GM23248 (cell line): ENCODE results near the gene SFT2D2. TPM values are rescaled to one million over a fixed set of nuclear protein-coding genes. Genes with fewer than 3 reads are reported as not detected.

Source experiments
- DNase-seq: peaks from one replicate; pipeline ENCODE4 v3.0.0-alpha.2; 2015
- H2AFZ ChIP-seq: fragments of 200-600 bp; sonication (generic); 2 replicates; pipeline ENCODE4 v1.6.1; 2016; ENCODE audit warnings: antibody characterized with exemption
- H3F3A ChIP-seq: fragments of 200-600 bp; sonication (generic); 2 replicates; pipeline ENCODE4 v1.6.1; 2016; ENCODE audit warnings: mild to moderate bottlenecking, antibody characterized with exemption, mixed run types; ENCODE audit not compliant: insufficient read depth
- H3K27ac ChIP-seq: fragments of 200-600 bp; sonication (generic); 2 replicates; pipeline ENCODE4 v1.5.1; 2016; ENCODE audit warnings: mild to moderate bottlenecking
- H3K27me3 ChIP-seq: fragments of 200-600 bp; sonication (generic); replicated peaks from 2 replicates; pipeline ENCODE4 v1.6.1; 2016; ENCODE audit warnings: mild to moderate bottlenecking; ENCODE audit not compliant: insufficient read depth
- H3K36me3 ChIP-seq: fragments of 200-600 bp; sonication (generic); 2 replicates; pipeline ENCODE4 v1.6.1; 2016; ENCODE audit warnings: low read depth, mild to moderate bottlenecking
- H3K4me1 ChIP-seq: fragments of 200-600 bp; sonication (generic); 2 replicates; pipeline ENCODE4 v1.6.1; 2016; ENCODE audit warnings: mild to moderate bottlenecking; ENCODE audit not compliant: insufficient read depth
- H3K4me2 ChIP-seq: fragments of 200-600 bp; sonication (generic); one replicate; pipeline ENCODE4 v1.6.1; 2016; ENCODE audit warnings: mild to moderate bottlenecking; ENCODE audit not compliant: unreplicated experiment
- H3K4me3 ChIP-seq: fragments of 200-600 bp; sonication (generic); 2 replicates; pipeline ENCODE4 v1.5.1; 2016; ENCODE audit warnings: mild to moderate bottlenecking
- H3K79me2 ChIP-seq: fragments of 200-600 bp; sonication (generic); 2 replicates; pipeline ENCODE4 v1.6.1; 2016; ENCODE audit warnings: mild to moderate bottlenecking; ENCODE audit not compliant: insufficient read depth
- H3K9ac ChIP-seq: fragments of 200-600 bp; sonication (generic); 2 replicates; pipeline ENCODE4 v1.6.1; 2016; ENCODE audit warnings: mild to moderate bottlenecking
- H3K9me2 ChIP-seq: fragments of 200-600 bp; sonication (generic); 2 replicates; pipeline ENCODE4 v1.6.1; 2016; ENCODE audit warnings: mixed run types, mild to moderate bottlenecking, moderate library complexity; ENCODE audit not compliant: insufficient read depth
- H3K9me3 ChIP-seq: fragments of 200-600 bp; sonication (generic); one replicate; pipeline ENCODE4 v1.6.1; 2017; ENCODE audit warnings: low read depth
- H4K20me1 ChIP-seq: fragments of 200-600 bp; sonication (generic); 2 replicates; pipeline ENCODE4 v1.6.0; 2016; ENCODE audit not compliant: insufficient read depth
- EZH2 ChIP-seq: fragments of 200-600 bp; sonication (generic); IDR thresholded peaks from 2 replicates; pipeline ENCODE4 v1.6.1; 2018; ENCODE audit warnings: antibody characterized with exemption, mild to moderate bottlenecking; ENCODE audit not compliant: insufficient read depth, poor library complexity, severe bottlenecking
- EZH2phosphoT487 ChIP-seq: fragments of 200-600 bp; sonication (generic); IDR thresholded peaks from 2 replicates; pipeline ENCODE4 v1.6.1; 2018; ENCODE audit warnings: antibody characterized with exemption, moderate library complexity, mild to moderate bottlenecking, low read depth; ENCODE audit not compliant: insufficient read depth
- WGBS, 2 experiments: methylation state at CpG; one replicate each; pipeline ENCODE4 v1.1.6; 2015 to 2017; ENCODE audit warnings: low lambda C conversion rate in 2 of 2, low coverage in 1 of 2; ENCODE audit errors: missing lambda C conversion rate in 2 of 2; 5-methylcytosine and 5-hydroxymethylcytosine counted together
- in situ Hi-C: fragments of 300-500 bp; cut with MboI; formaldehyde crosslinking; loops from 2 replicates; pipeline ENCODE4 v1.15.0; 2020
- polyA plus RNA-seq: library from polyadenylated mRNA; unstranded; fragments of >200 nt; fragmentation: Nextera tagmentation; extraction: Ambion mirVana; gene quantifications from 2 replicates; pipeline ENCODE4 v1.2.1, GENCODE V29; 2016
- total RNA-seq: library from RNA; depleted of rRNA; stranded (reverse); fragments of >200 nt; shearing (Covaris generic); gene quantifications from 2 replicates; pipeline ENCODE4 v1.2.3, GENCODE V29; 2014

SFT2D2 gene
- total and polyA plus RNA-seq, 2 experiments from 2014 or later: 38.4 to 54.4 TPM

GRCh38 chr1:168223681-168224540 lies 1.9 kb upstream of the SFT2D2 start:
- peak; percentile 47 for DNase-seq
- H3K79me2 ChIP-seq: peaks cover 41% of the 10 kb centered on the region
- peaks cover 30% of the 10 kb centered on the region for H3K4me1 ChIP-seq
- peaks cover 29% of the 10 kb centered on the region for H3F3A ChIP-seq
- H3K9ac ChIP-seq: no peak overlapping the region
- peak overlapping the region; percentile 22 for H3K4me2 ChIP-seq
- H4K20me1 ChIP-seq: no peaks in the 10 kb centered on the region; the same call in 1 of the 2 replicates
- H3K27ac ChIP-seq: no peak overlapping the region
- H3K36me3 ChIP-seq: no peaks in the 10 kb centered on the region
- H3K9me3 ChIP-seq: no peaks in the 10 kb centered on the region
- no peak overlapping the region for H2AFZ ChIP-seq
- in situ Hi-C loops: no loop called here
- no peak for TF ChIP-seq EZH2phosphoT487
- no peak for TF ChIP-seq EZH2
- H3K27me3 ChIP-seq: no peaks in the 10 kb centered on the region
- H3K4me3 ChIP-seq: no peak overlapping the region
- no peaks in the 10 kb centered on the region for H3K9me2 ChIP-seq

GRCh38 chr1:168224991-168225390 lies 813 bp upstream of the SFT2D2 start:
- Histone ChIP-seq H3K36me3 (no peaks in the 10 kb centered on the region), H3K27me3 (no peaks in the 10 kb centered on the region), H3F3A (peaks cover 37% of the 10 kb centered on the region), H3K4me3 (peak overlapping the region; percentile 85), H3K79me2 (peaks cover 52% of the 10 kb centered on the region), H3K9me2 (no peaks in the 10 kb centered on the region), H3K9ac (peak overlapping the region; percentile 94), H3K9me3 (no peaks in the 10 kb centered on the region), H3K27ac (peak overlapping the region; percentile 76), H3K4me1 (peaks cover 38% of the 10 kb centered on the region), H4K20me1 (no peaks in the 10 kb centered on the region; the same call in 1 of the 2 replicates), H2AFZ (peak overlapping the region; percentile 99), H3K4me2 (peak overlapping the region; percentile 92)
- 79 to 84% methylated on average over 3 of the region's 3 CpGs for WGBS, 2 experiments
- no peak for DNase-seq
- in situ Hi-C loops: no loop called here
- TF ChIP-seq EZH2phosphoT487 (no peak), EZH2 (no peak)

- in situ Hi-C loops: no loop called here
- H3K36me3 ChIP-seq: no peaks in the 10 kb centered on the region
- no peaks in the 10 kb centered on the region; the same call in none of the 2 replicates for H4K20me1 ChIP-seq
- peaks cover 44% of the 10 kb centered on the region for H3K4me1 ChIP-seq
- no peaks in the 10 kb centered on the region for H3K27me3 ChIP-seq
- H3K9me2 ChIP-seq: no peaks in the 10 kb centered on the region
- H3K27ac ChIP-seq: peak overlapping the region; percentile 76
- H3K9me3 ChIP-seq: no peaks in the 10 kb centered on the region
- peak overlapping the region; percentile 99 for H2AFZ ChIP-seq
- peak; percentile 73 for DNase-seq
- peak overlapping the region; percentile 92 for H3K4me2 ChIP-seq
- H3K4me3 ChIP-seq: peak overlapping the region; percentile 85
- 1 to 3% methylated on average over 7 of the region's 7 CpGs for WGBS, 2 experiments
- H3K79me2 ChIP-seq: peaks cover 78% of the 10 kb centered on the region
- TF ChIP-seq EZH2phosphoT487 (no peak), EZH2 (no peak)
- H3F3A ChIP-seq: peaks cover 37% of the 10 kb centered on the region
- peak overlapping the region; percentile 94 for H3K9ac ChIP-seq
These were observed 1.8 kb downstream of the SFT2D2 start for GRCh38 chr1:168227620-168228019.

- Histone ChIP-seq H3K79me2 (peaks cover 100% of the 10 kb centered on the region), H3F3A (peaks cover 34% of the 10 kb centered on the region), H3K4me1 (peaks cover 45% of the 10 kb centered on the region), H3K36me3 (peaks cover 13% of the 10 kb centered on the region), H3K27ac (no peak overlapping the region), H3K4me3 (no peak overlapping the region), H3K9me2 (no peaks in the 10 kb centered on the region), H3K4me2 (no peak overlapping the region), H3K9me3 (no peaks in the 10 kb centered on the region), H4K20me1 (no peaks in the 10 kb centered on the region; the same call in none of the 2 replicates), H2AFZ (no peak overlapping the region), H3K9ac (no peak overlapping the region), H3K27me3 (no peaks in the 10 kb centered on the region)
- TF ChIP-seq EZH2 (no peak), EZH2phosphoT487 (no peak)
- no peak for DNase-seq
- in situ Hi-C loops: no loop called here
- 89 to 94% methylated on average over 4 of the region's 4 CpGs for WGBS, 2 experiments
These were observed 4.1 kb downstream of the SFT2D2 start for GRCh38 chr1:168229893-168230292.
